ENCODE measurements around the gene YJEFN3.

Gene YJEFN3

GRCh38 chr19:19558055-19558454 lies 29.3 kb downstream of the YJEFN3 start:
- no peak overlapping the region for H3K4me3 ChIP-seq (ENCODE audit: insufficient read depth, low read depth, low read length)
- no peaks in the 10 kb centered on the region for H3K36me3 ChIP-seq (ENCODE audit: control insufficient read depth, insufficient read depth, low read length)
- 86% methylated on average over 15 of the region's 15 CpGs for WGBS, 2 experiments
- no peaks in the 10 kb centered on the region for H3K9me3 ChIP-seq (ENCODE audit: control insufficient read depth, low read length)
- no peak overlapping the region for H3K27ac ChIP-seq (ENCODE audit: insufficient read depth, low read depth, low read length, poor library complexity, severe bottlenecking)
- no peaks in the 10 kb centered on the region for H3K27me3 ChIP-seq (ENCODE audit: control insufficient read depth, insufficient read depth, low read length, poor library complexity, severe bottlenecking)
- H3K4me1 ChIP-seq (ENCODE audit: control insufficient read depth, insufficient read depth, low read length): no peaks in the 10 kb centered on the region

- Histone ChIP-seq H3K4me1 (ENCODE audit: control insufficient read depth, insufficient read depth, low read length) (no peaks in the 10 kb centered on the region), H3K4me3 (ENCODE audit: insufficient read depth, low read depth, low read length) (no peak overlapping the region), H3K36me3 (ENCODE audit: control insufficient read depth, insufficient read depth, low read length) (no peaks in the 10 kb centered on the region), H3K27me3 (ENCODE audit: control insufficient read depth, insufficient read depth, low read length, poor library complexity, severe bottlenecking) (no peaks in the 10 kb centered on the region), H3K9me3 (ENCODE audit: control insufficient read depth, low read length) (no peaks in the 10 kb centered on the region), H3K27ac (ENCODE audit: insufficient read depth, low read depth, low read length, poor library complexity, severe bottlenecking) (no peak overlapping the region)
- WGBS, 2 experiments: 94% methylated on average over 16 of the region's 16 CpGs
Measured at GRCh38 chr19:19558636-19559035, 29.9 kb downstream of the YJEFN3 start.

DNA sequence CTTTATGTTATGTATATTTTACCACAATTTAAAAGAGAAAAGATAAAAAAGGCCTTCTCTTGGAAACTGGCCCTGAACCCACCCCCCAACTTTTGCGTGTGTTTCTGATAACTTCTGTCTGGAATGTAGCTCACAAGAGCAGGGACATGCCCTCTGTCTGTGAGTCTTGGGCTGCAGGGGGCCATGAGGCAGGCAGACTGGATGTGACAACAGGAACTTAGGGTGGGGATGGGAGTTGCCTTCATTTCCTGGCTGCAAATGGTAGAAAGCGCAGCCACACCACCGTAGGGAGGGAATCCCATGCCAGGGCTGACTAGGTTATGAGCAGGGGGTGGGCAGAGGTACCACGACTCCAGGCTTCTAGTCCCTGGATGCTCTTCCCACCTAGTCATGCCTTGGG lies 31.2 kb downstream of the YJEFN3 start:
- Histone ChIP-seq H3K36me3 (ENCODE audit: control insufficient read depth, insufficient read depth, low read length) (no peaks in the 10 kb centered on the region), H3K4me1 (ENCODE audit: control insufficient read depth, insufficient read depth, low read length) (no peaks in the 10 kb centered on the region), H3K4me3 (ENCODE audit: insufficient read depth, low read depth, low read length) (no peak overlapping the region), H3K27me3 (ENCODE audit: control insufficient read depth, insufficient read depth, low read length, poor library complexity, severe bottlenecking) (no peaks in the 10 kb centered on the region), H3K9me3 (ENCODE audit: control insufficient read depth, low read length) (no peaks in the 10 kb centered on the region), H3K27ac (ENCODE audit: insufficient read depth, low read depth, low read length, poor library complexity, severe bottlenecking) (no peak overlapping the region)
- 87 to 91% methylated on average over 4 of the region's 4 CpGs for WGBS, 2 experiments

- Histone ChIP-seq H3K4me3 (ENCODE audit: insufficient read depth, low read depth, low read length) (no peak overlapping the region), H3K9me3 (ENCODE audit: control insufficient read depth, low read length) (no peaks in the 10 kb centered on the region), H3K27ac (ENCODE audit: insufficient read depth, low read depth, low read length, poor library complexity, severe bottlenecking) (no peak overlapping the region), H3K36me3 (ENCODE audit: control insufficient read depth, insufficient read depth, low read length) (no peaks in the 10 kb centered on the region), H3K4me1 (ENCODE audit: control insufficient read depth, insufficient read depth, low read length) (no peaks in the 10 kb centered on the region), H3K27me3 (ENCODE audit: control insufficient read depth, insufficient read depth, low read length, poor library complexity, severe bottlenecking) (no peaks in the 10 kb centered on the region)
- 92 to 93% methylated on average over 26 of the region's 26 CpGs for WGBS, 2 experiments
Measured at GRCh38 chr19:19561946-19562664, 33.4 kb downstream of the YJEFN3 start.

DNA sequence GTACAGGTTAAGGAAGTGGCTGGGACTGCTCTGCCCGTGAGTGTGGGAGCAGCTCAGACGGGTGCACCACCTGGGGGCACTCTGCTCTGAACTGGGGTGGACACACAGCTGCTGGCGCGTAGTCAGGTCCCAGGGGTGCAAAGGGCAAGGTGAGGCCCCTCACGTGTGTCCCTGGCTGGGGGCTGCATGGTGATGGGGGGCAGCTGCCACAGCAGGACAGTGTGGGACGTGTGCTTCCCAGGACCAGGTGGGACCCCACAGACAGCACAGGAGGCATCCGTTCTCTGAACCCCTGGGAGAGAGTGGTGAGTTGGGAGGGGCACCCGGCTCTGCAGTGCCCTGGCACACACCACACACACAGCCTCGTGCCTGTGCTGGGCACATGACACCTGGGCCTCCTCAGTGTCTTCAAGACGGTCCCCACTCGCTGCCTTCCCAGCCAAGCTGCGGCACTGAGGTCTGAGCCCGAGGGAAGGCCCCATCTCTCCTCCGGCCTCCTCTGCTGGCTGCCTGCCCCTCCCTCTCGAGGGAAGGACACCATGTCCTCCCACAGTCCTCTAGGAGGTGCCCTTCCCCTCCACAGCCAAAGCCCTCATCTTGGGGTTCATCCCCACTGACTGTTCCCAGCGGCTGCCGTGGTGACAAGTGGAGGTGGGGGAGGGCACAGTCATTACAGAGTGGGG lies 34.1 kb downstream of the YJEFN3 start:
- Histone ChIP-seq H3K9me3 (ENCODE audit: control insufficient read depth, low read length) (no peaks in the 10 kb centered on the region), H3K4me1 (ENCODE audit: control insufficient read depth, insufficient read depth, low read length) (no peaks in the 10 kb centered on the region), H3K27ac (ENCODE audit: insufficient read depth, low read depth, low read length, poor library complexity, severe bottlenecking) (no peak overlapping the region), H3K36me3 (ENCODE audit: control insufficient read depth, insufficient read depth, low read length) (no peaks in the 10 kb centered on the region), H3K27me3 (ENCODE audit: control insufficient read depth, insufficient read depth, low read length, poor library complexity, severe bottlenecking) (no peaks in the 10 kb centered on the region), H3K4me3 (ENCODE audit: insufficient read depth, low read depth, low read length) (no peak overlapping the region)
- 87 to 89% methylated on average over 17 of the region's 17 CpGs for WGBS, 2 experiments

GRCh38 chr19:19563348-19563848 lies 34.7 kb downstream of the YJEFN3 start:
- 93 to 94% methylated on average over 17 of the region's 17 CpGs for WGBS, 2 experiments
- H3K36me3 ChIP-seq (ENCODE audit: control insufficient read depth, insufficient read depth, low read length): no peaks in the 10 kb centered on the region
- no peaks in the 10 kb centered on the region for H3K4me1 ChIP-seq (ENCODE audit: control insufficient read depth, insufficient read depth, low read length)
- no peaks in the 10 kb centered on the region for H3K27me3 ChIP-seq (ENCODE audit: control insufficient read depth, insufficient read depth, low read length, poor library complexity, severe bottlenecking)
- H3K4me3 ChIP-seq (ENCODE audit: insufficient read depth, low read depth, low read length): no peak overlapping the region
- H3K9me3 ChIP-seq (ENCODE audit: control insufficient read depth, low read length): no peaks in the 10 kb centered on the region
- no peak overlapping the region for H3K27ac ChIP-seq (ENCODE audit: insufficient read depth, low read depth, low read length, poor library complexity, severe bottlenecking)

- Histone ChIP-seq H3K4me3 (ENCODE audit: insufficient read depth, low read depth, low read length) (no peak overlapping the region), H3K36me3 (ENCODE audit: control insufficient read depth, insufficient read depth, low read length) (peaks cover 4% of the 10 kb centered on the region), H3K27ac (ENCODE audit: insufficient read depth, low read depth, low read length, poor library complexity, severe bottlenecking) (no peak overlapping the region), H3K4me1 (ENCODE audit: control insufficient read depth, insufficient read depth, low read length) (no peaks in the 10 kb centered on the region), H3K27me3 (ENCODE audit: control insufficient read depth, insufficient read depth, low read length, poor library complexity, severe bottlenecking) (no peaks in the 10 kb centered on the region), H3K9me3 (ENCODE audit: control insufficient read depth, low read length) (no peaks in the 10 kb centered on the region)
- WGBS, 2 experiments: 90% methylated on average over 6 to 7 of the region's 7 CpGs
Measured at GRCh38 chr19:19566306-19566705, 37.6 kb downstream of the YJEFN3 start.

DNA sequence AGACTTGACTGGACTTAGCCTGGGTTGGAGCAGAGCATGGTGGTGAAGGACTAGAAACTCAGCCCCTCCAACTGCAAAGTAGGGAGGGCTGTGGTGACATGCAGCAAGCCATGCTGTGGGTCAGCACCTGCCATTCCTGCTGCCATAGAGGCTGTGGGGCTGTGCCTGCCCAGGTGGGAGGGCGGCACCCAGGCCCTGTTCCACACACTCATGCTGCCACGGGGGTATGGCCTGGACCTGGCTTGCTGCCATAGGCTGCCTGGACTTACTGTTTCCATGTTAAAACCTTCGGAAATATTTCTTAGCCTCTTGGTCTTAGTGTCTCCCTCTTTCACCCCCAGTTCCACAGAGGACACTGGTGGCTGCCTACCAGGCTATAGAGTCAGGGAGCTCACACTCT lies 38.7 kb downstream of the YJEFN3 start:
- Histone ChIP-seq H3K4me3 (ENCODE audit: insufficient read depth, low read depth, low read length) (no peak overlapping the region), H3K27me3 (ENCODE audit: control insufficient read depth, insufficient read depth, low read length, poor library complexity, severe bottlenecking) (no peaks in the 10 kb centered on the region), H3K4me1 (ENCODE audit: control insufficient read depth, insufficient read depth, low read length) (no peaks in the 10 kb centered on the region), H3K27ac (ENCODE audit: insufficient read depth, low read depth, low read length, poor library complexity, severe bottlenecking) (no peak overlapping the region), H3K9me3 (ENCODE audit: control insufficient read depth, low read length) (no peaks in the 10 kb centered on the region), H3K36me3 (ENCODE audit: control insufficient read depth, insufficient read depth, low read length) (peaks cover 4% of the 10 kb centered on the region)
- 92 to 93% methylated on average over 3 of the region's 3 CpGs for WGBS, 2 experiments

GRCh38 chr19:19568802-19569756 lies 40.4 kb downstream of the YJEFN3 start:
- peaks cover 4% of the 10 kb centered on the region for H3K36me3 ChIP-seq (ENCODE audit: control insufficient read depth, insufficient read depth, low read length)
- no peaks in the 10 kb centered on the region for H3K4me1 ChIP-seq (ENCODE audit: control insufficient read depth, insufficient read depth, low read length)
- H3K27me3 ChIP-seq (ENCODE audit: control insufficient read depth, insufficient read depth, low read length, poor library complexity, severe bottlenecking): no peaks in the 10 kb centered on the region
- H3K4me3 ChIP-seq (ENCODE audit: insufficient read depth, low read depth, low read length): no peak overlapping the region
- WGBS, 2 experiments: 95 to 97% methylated on average over 24 of the region's 25 CpGs
- H3K9me3 ChIP-seq (ENCODE audit: control insufficient read depth, low read length): no peaks in the 10 kb centered on the region
- H3K27ac ChIP-seq (ENCODE audit: insufficient read depth, low read depth, low read length, poor library complexity, severe bottlenecking): no peak overlapping the region

DNA sequence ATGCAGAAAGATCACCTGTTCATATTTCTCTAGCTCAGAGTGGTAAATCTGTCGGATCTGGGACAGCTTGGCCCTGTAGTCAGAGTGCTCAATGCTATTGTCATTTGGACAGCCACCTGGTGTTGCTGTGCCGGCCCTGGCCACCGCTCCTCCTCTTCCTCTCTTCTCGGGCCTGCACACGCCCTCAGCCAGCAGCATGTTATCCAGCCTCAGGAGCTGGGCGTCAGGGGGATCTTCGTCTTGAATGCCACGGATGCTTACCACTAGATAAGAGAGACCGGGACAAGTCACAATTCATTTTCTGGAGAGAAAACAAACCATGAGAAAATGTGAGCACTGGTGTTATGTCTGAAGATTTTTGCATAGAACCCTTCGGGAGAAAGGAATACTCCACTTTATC lies 41.9 kb downstream of the YJEFN3 start:
- no peak overlapping the region for H3K4me3 ChIP-seq (ENCODE audit: insufficient read depth, low read depth, low read length)
- 84 to 85% methylated on average over 10 of the region's 10 CpGs for WGBS, 2 experiments
- H3K27me3 ChIP-seq (ENCODE audit: control insufficient read depth, insufficient read depth, low read length, poor library complexity, severe bottlenecking): no peaks in the 10 kb centered on the region
- no peaks in the 10 kb centered on the region for H3K9me3 ChIP-seq (ENCODE audit: control insufficient read depth, low read length)
- H3K4me1 ChIP-seq (ENCODE audit: control insufficient read depth, insufficient read depth, low read length): peaks cover 3% of the 10 kb centered on the region
- H3K36me3 ChIP-seq (ENCODE audit: control insufficient read depth, insufficient read depth, low read length): peaks cover 4% of the 10 kb centered on the region
- H3K27ac ChIP-seq (ENCODE audit: insufficient read depth, low read depth, low read length, poor library complexity, severe bottlenecking): no peak overlapping the region
